GM12872 (cell line): ENCODE results near the gene EME1.

ENCODE experiments used
- CTCF ChIP-seq: IDR thresholded peaks from 3 replicates; pipeline ENCODE4 v1.5.1; 2011; ENCODE audit warnings: low read depth, mild to moderate bottlenecking, low read length, moderate library complexity; ENCODE audit not compliant: insufficient read depth

Gene EME1

GRCh38 chr17:50362661-50363060, 10.4 kb upstream of the EME1 start:
- no peak for TF ChIP-seq CTCF

GRCh38 chr17:50363217-50364060, 9.6 kb upstream of the EME1 start:
- TF ChIP-seq CTCF, result no peak

- TF ChIP-seq CTCF, result no peak
These were observed 9.0 kb upstream of the EME1 start for GRCh38 chr17:50364061-50364458.

GRCh38 chr17:50364715-50365114, 8.3 kb upstream of the EME1 start:
- TF ChIP-seq CTCF, result no peak

- no peak for TF ChIP-seq CTCF
These were observed 7.9 kb upstream of the EME1 start for GRCh38 chr17:50365165-50365564.

- TF ChIP-seq CTCF, result no peak
These were observed 7.2 kb upstream of the EME1 start for GRCh38 chr17:50365649-50366393.

GRCh38 chr17:50367401-50367800, 5.6 kb upstream of the EME1 start:
- TF ChIP-seq CTCF, result no peak
